Colonic mucosa (tissue), 4 donors: ENCODE results near the gene PLRG1. TPM values are rescaled to one million over a fixed set of nuclear protein-coding genes. Genes with fewer than 3 reads are reported as not detected.
A peak's percentile ranks its signal among the peaks of the same experiment; 100 is the strongest.
"Not testable (repeated sequence)": the region's sequence is repeated elsewhere in the genome, so short reads cannot be mapped to it uniquely, and the experiment has no call there.

Experiments used
- DNase-seq: peaks from one replicate; pipeline ENCODE4 v3.0.0-alpha.2; 2020
- H3K27ac ChIP-seq: fragments of 200-600 bp; one replicate; pipeline ENCODE4 v1.8.0; 2021
- H3K27me3 ChIP-seq: fragments of 200-600 bp; one replicate; pipeline ENCODE4 v1.8.0; 2021
- H3K36me3 ChIP-seq: fragments of 200-600 bp; one replicate; pipeline ENCODE4 v1.8.0; 2021
- H3K4me1 ChIP-seq: fragments of 200-600 bp; one replicate; pipeline ENCODE4 v1.8.0; 2021; ENCODE audit warnings: mild to moderate bottlenecking
- H3K4me3 ChIP-seq: fragments of 200-600 bp; one replicate; pipeline ENCODE4 v1.8.0; 2021
- H3K9ac ChIP-seq, 2 donors: one replicate each; pipeline ENCODE4 v1.7.0; 2013; ENCODE audit warnings: control low read depth in 2 of 2, low read depth in 2 of 2, low read length in 2 of 2
- H3K9me3 ChIP-seq: fragments of 200-600 bp; one replicate; pipeline ENCODE4 v1.8.0; 2021
- CTCF ChIP-seq: fragments of 200-600 bp; IDR thresholded peaks from one replicate; pipeline ENCODE4 v1.8.0; 2022; ENCODE audit warnings: antibody characterized with exemption, mild to moderate bottlenecking
- intact Hi-C: fragments of 100-400 bp; cut with DNase I; formaldehyde crosslinking; loops from one replicate; pipeline ENCODE4 v1.14.1; 2022
- total RNA-seq, 2 donors: library from RNA; stranded (reverse); fragmentation: NEBNext Ultra II Directional in 1 of 2; extraction: Animal tissue kit (Norgen Biotek cat#: 25700) in 1 of 2; gene quantifications; one replicate each; pipeline ENCODE4 v1.2.1, GENCODE V29; 2021
- donor health status: healthy.
- donor health status: DM: no; HTN: no; CAD: no.
- donor health status: DM: no; HTN: no; CAD: no.

The PLRG1 gene
- 10 to 100 TPM; 60.4 to 74.3 TPM for total RNA-seq

DNA sequence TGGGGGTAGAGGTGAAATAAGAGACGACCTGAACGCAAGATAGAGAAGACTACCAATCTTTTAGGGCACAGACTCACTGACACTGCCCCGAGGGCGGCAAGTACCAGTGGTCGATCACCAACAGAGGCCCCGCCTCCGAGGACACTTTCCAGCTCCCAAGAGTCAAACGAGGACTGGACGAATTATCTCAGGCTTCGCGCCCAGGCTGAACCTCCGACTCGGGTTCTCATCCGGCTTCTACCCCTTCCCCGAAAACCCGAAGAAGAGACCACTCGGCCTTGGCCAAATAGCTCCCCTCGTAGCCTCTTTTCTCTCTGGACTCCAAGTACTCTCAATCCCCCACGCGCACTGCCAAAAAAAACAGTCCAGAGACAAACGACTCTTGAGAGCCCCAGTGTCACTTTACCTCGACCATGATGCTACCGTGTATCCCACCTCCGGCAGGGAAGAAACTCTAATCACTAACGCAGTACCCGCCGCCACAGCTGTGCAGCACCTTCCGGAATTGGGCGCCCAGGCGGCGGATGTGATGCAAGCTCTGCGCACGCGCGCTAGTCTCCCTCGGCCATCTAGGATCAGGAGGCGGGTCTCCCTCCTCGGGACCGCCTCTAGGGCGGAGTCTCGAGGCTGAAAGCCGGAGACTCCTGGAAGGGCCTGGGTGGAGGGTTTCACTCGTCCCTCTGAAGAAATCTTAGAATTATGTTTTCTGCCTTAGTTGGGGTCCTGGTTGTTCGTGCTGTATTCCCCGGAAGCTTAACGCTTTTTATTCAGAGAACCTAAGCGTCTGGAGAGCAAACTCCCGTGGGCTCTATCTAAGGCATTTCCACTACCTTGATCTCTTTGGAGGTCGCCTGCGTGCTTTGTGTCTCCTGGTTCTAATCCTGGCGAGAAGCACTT is at the start of gene PLRG1:
TSS of gene PLRG1 (minus strand) at position 507 of the 897 bp plus-strand sequence. CDS start at position 415, 92 bp downstream.
- peak within 1 kb of the TSS; percentile 60 for H3K27ac ChIP-seq
- peaks cover 6% of the 10 kb centered on the region for H3K4me1 ChIP-seq
- no peak for TF ChIP-seq CTCF
- H3K27me3 ChIP-seq: no peaks in the 10 kb centered on the region
- intact Hi-C loops: loop anchor here (10.0 kb wide), 1 partner anchor 235 kb away; the partner anchor contains the start of gene RBM46
- H3K36me3 ChIP-seq: no peaks in the 10 kb centered on the region
- DNase-seq: peak; percentile 97
- peak within 1 kb of the TSS; percentile 72 to 78 for H3K9ac ChIP-seq
- peak within 1 kb of the TSS; percentile 73 for H3K4me3 ChIP-seq
- H3K9me3 ChIP-seq: no peaks in the 10 kb centered on the region

DNA sequence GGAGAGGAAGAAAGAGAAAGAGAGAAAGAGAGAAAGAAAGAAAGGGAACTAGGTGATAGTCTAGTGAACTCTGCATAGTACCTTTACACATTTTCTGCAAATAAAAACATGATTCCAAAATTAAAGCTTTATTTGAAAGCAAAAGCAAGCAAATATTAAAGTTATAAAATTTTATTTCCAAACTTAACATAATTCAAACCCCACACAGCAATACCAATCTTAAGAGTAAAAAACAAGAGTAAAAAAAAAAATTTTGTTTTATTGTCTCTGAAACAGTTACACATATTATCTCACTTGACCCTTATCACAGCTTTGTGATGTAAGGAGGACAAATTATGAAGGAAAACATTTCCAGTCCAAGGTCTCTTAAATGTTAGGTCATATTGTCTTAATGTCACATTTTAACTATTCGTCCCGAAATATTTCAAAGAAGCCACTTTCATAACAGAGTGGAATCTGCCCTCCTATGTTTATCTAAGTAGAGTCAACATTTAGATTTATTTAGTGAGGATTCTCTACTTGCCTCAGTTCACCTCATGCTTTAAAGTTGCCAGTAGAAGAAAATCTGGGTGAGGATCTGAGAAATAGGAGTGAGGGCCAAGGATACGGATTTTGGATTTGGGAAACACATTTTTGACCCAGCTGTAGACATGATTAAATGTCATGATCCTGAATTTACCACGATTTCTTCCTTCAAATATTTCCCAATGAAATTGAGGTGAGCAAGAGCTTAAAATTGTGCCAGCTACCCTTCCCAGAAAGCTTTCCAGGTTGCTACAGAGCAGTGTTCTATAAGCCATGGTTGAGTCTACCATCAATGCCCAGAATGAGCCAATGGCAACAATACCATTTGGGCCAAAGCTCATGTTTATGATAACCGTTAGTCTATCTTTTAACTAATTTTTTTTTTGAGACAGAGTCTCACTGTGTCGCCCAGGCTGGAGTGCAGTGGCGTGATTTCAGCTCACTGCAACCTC is 47.9 kb upstream of the PLRG1 start:
- no peak for DNase-seq
- H3K27me3 ChIP-seq: no peaks in the 10 kb centered on the region
- no peak overlapping the region for H3K9ac ChIP-seq
- no peak for TF ChIP-seq CTCF
- H3K4me1 ChIP-seq: no peaks in the 10 kb centered on the region
- H3K4me3 ChIP-seq: no peak overlapping the region
- H3K36me3 ChIP-seq: no peaks in the 10 kb centered on the region
- H3K9me3 ChIP-seq: no peaks in the 10 kb centered on the region
- intact Hi-C loops: no loop called here
- H3K27ac ChIP-seq: no peak overlapping the region

GRCh38 chr4:154597281-154597680 is 47.1 kb upstream of the PLRG1 start:
- H3K4me3 ChIP-seq, DNase-seq, H3K9me3 ChIP-seq, H3K9ac ChIP-seq, H3K27ac ChIP-seq, intact Hi-C loops, H3K27me3 ChIP-seq, H3K36me3 ChIP-seq, H3K4me1 ChIP-seq: not testable (repeated sequence)

DNA sequence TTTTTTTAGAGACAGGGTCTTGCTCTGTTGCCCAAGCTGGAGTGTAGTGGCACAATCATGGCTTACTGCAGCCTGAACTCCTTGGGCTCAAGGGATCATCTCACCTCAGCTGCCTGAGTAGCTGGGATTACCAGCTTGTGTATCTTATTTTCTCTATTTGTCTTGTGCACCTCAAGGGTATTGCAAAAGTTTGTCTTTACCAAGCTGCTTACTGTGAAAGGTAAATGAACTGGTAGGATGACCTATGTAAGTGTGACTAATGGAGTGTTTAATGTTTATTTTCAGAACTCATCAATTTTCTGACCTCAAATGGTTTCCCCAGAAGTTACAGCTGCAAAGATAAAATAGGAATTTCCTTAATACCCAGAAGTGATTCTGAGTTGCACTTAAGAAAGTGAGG is 45.6 kb upstream of the PLRG1 start:
- no peak overlapping the region for H3K27ac ChIP-seq
- DNase-seq: no peak
- H3K9ac ChIP-seq: no peak overlapping the region
- H3K4me3 ChIP-seq: no peak overlapping the region
- intact Hi-C loops: no loop called here
- H3K9me3 ChIP-seq: no peaks in the 10 kb centered on the region
- no peaks in the 10 kb centered on the region for H3K36me3 ChIP-seq
- TF ChIP-seq CTCF: no peak
- no peaks in the 10 kb centered on the region for H3K27me3 ChIP-seq
- H3K4me1 ChIP-seq: no peaks in the 10 kb centered on the region

DNA sequence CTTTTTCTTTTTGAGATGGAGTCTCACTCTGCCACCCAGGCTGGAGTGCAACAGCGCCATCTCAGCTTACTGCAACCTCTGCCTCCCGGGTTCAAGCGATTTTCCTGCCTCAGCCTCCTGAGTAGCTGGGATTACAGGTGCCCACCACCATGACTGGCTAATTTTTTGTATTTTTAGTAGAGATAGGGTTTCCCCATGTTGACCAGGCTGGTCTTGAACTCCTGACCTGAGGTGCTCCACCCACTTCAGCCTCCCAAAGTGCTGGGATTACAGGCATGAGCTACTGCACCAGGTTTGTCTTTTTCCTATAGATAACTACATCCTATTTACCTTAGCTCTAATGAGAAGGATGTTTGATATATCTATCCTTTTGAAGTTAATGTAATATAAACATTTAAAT is 44.1 kb upstream of the PLRG1 start:
- DNase-seq, H3K9me3 ChIP-seq, H3K9ac ChIP-seq, intact Hi-C loops, H3K27me3 ChIP-seq, H3K36me3 ChIP-seq, H3K4me3 ChIP-seq, H3K27ac ChIP-seq, H3K4me1 ChIP-seq: not testable (repeated sequence)

- no peaks in the 10 kb centered on the region for H3K36me3 ChIP-seq
- no peak overlapping the region for H3K4me3 ChIP-seq
- no peak for DNase-seq
- intact Hi-C loops: no loop called here
- H3K27ac ChIP-seq: no peak overlapping the region
- TF ChIP-seq CTCF: no peak
- H3K4me1 ChIP-seq: no peaks in the 10 kb centered on the region
- no peaks in the 10 kb centered on the region for H3K27me3 ChIP-seq
- no peaks in the 10 kb centered on the region for H3K9me3 ChIP-seq
- no peak overlapping the region for H3K9ac ChIP-seq
These were observed 43.7 kb upstream of the PLRG1 start for GRCh38 chr4:154593868-154594267.
